Endodermal cell (in vitro differentiated cells): ENCODE data around the gene RNF223. TPM values are rescaled to one million over a fixed set of nuclear protein-coding genes. Genes with fewer than 3 reads are reported as not detected.

ENCODE experiments used
- DNase-seq: peaks from one replicate; pipeline ENCODE4 v3.0.0-alpha.2; 2017
- H3K27ac ChIP-seq: 2 replicates; pipeline ENCODE4 v1.5.1; 2013; ENCODE audit warnings: mild to moderate bottlenecking, low read depth, low read length, moderate library complexity
- H3K27me3 ChIP-seq: 2 replicates; pipeline ENCODE4 v1.6.1; 2013; ENCODE audit warnings: mild to moderate bottlenecking, low read length, moderate library complexity; ENCODE audit not compliant: insufficient read depth, control insufficient read depth, poor library complexity, severe bottlenecking
- H3K36me3 ChIP-seq: 2 replicates; pipeline ENCODE4 v1.7.0; 2013; ENCODE audit warnings: mild to moderate bottlenecking, low read length, moderate library complexity; ENCODE audit not compliant: control insufficient read depth, insufficient read depth
- H3K4me1 ChIP-seq: one replicate; pipeline ENCODE4 v1.7.0; 2013; ENCODE audit warnings: low read length; ENCODE audit not compliant: control insufficient read depth, insufficient read depth
- H3K4me3 ChIP-seq: 2 replicates; pipeline ENCODE4 v1.5.1; 2013; ENCODE audit warnings: mild to moderate bottlenecking, low read length, moderate library complexity
- H3K9ac ChIP-seq: 2 replicates; pipeline ENCODE4 v1.6.1; 2013; ENCODE audit warnings: mild to moderate bottlenecking, low read length, moderate library complexity; ENCODE audit not compliant: poor library complexity, severe bottlenecking; ENCODE audit errors: extremely low read depth
- H3K9me3 ChIP-seq: 2 replicates; pipeline ENCODE4 v1.6.1; 2013; ENCODE audit warnings: mild to moderate bottlenecking, low read length, moderate library complexity; ENCODE audit not compliant: control insufficient read depth
- H3K27ac Mint-ChIP-seq: 2 replicates; pipeline ENCODE4 v1.8.0; 2020; ENCODE audit warnings: mixed read lengths
- H3K27me3 Mint-ChIP-seq: 2 replicates; pipeline ENCODE4 v1.8.0; 2021; ENCODE audit warnings: mild to moderate bottlenecking, mixed read lengths; ENCODE audit not compliant: insufficient read depth
- H3K36me3 Mint-ChIP-seq: 2 replicates; pipeline ENCODE4 v1.8.0; 2020; ENCODE audit warnings: low read depth, mixed read lengths
- H3K4me1 Mint-ChIP-seq: 2 replicates; pipeline ENCODE4 v1.8.0; 2020; ENCODE audit warnings: mixed read lengths
- H3K4me3 Mint-ChIP-seq: 2 replicates; pipeline ENCODE4 v1.8.0; 2020; ENCODE audit warnings: mild to moderate bottlenecking, moderate library complexity, mixed read lengths
- H3K9me3 Mint-ChIP-seq: 2 replicates; pipeline ENCODE4 v1.8.0; 2020; ENCODE audit warnings: mild to moderate bottlenecking, mixed read lengths
- CTCF ChIP-seq: fragments of 200-600 bp; sonication (generic); conservative IDR thresholded peaks from 2 replicates; pipeline ENCODE4 v1.5.0; 2021; ENCODE audit warnings: antibody characterized with exemption, mild to moderate bottlenecking
- WGBS, 2 experiments: methylation state at CpG; one replicate each; pipeline versions ENCODE4 v1.1.5 to v1.1.7; 2013; ENCODE audit warnings: missing lambda C conversion rate in 2 of 2, mixed read lengths in 1 of 2; ENCODE audit not compliant: insufficient coverage in 1 of 2, insufficient read length in 1 of 2; 5-methylcytosine and 5-hydroxymethylcytosine counted together
- total RNA-seq, 2 donors: library from RNA; stranded (reverse); fragmentation: NEBNext Ultra II Directional in 1 of 2; extraction: Animal tissue kit (Norgen Biotek cat#: 25700) in 1 of 2; gene quantifications; 2 replicates in 1 of 2; 3 replicates in 1 of 2; pipeline ENCODE4 v1.2.1, GENCODE V29; 2021

Gene RNF223
- total RNA-seq, 2 donors from 2014 or later: not detected

- no peak overlapping the region for H3K27ac Mint-ChIP-seq
- Histone ChIP-seq H3K27ac (no peak overlapping the region), H3K9ac (no peak overlapping the region), H3K4me1 (no peaks in the 10 kb centered on the region), H3K9me3 (no peaks in the 10 kb centered on the region), H3K4me3 (peak overlapping the region; percentile 75), H3K36me3 (no peaks in the 10 kb centered on the region), H3K27me3 (peaks cover 39% of the 10 kb centered on the region)
- no peaks in the 10 kb centered on the region for H3K9me3 Mint-ChIP-seq
- peak; percentile 96 for DNase-seq
- no peaks in the 10 kb centered on the region for H3K36me3 Mint-ChIP-seq
- 4% methylated on average over 72 of the region's 75 CpGs; no CpG with 5 or more reads in 1 of the 2 experiments for WGBS, 2 experiments
- TF ChIP-seq CTCF: no peak
- H3K27me3 Mint-ChIP-seq: peaks cover 47% of the 10 kb centered on the region
- no peaks in the 10 kb centered on the region for H3K4me1 Mint-ChIP-seq
- peak overlapping the region; percentile 52 for H3K4me3 Mint-ChIP-seq
Measured at GRCh38 chr1:1069056-1069710, 4.9 kb downstream of the RNF223 start.

- Mint-ChIP-seq H3K27me3 (peaks cover 50% of the 10 kb centered on the region), H3K27ac (no peak overlapping the region), H3K4me1 (no peaks in the 10 kb centered on the region), H3K4me3 (peak overlapping the region; percentile 52), H3K36me3 (no peaks in the 10 kb centered on the region), H3K9me3 (no peaks in the 10 kb centered on the region)
- H3K9ac ChIP-seq: no peak overlapping the region
- H3K4me1 ChIP-seq: no peaks in the 10 kb centered on the region
- H3K9me3 ChIP-seq: no peaks in the 10 kb centered on the region
- no peak for TF ChIP-seq CTCF
- H3K27ac ChIP-seq: no peak overlapping the region
- no peak overlapping the region for H3K4me3 ChIP-seq
- 0 to 5% methylated on average over 1 to 53 of the region's 55 CpGs for WGBS, 2 experiments
- DNase-seq: peak; percentile 84
- no peaks in the 10 kb centered on the region for H3K36me3 ChIP-seq
- H3K27me3 ChIP-seq: peaks cover 44% of the 10 kb centered on the region
Measured at GRCh38 chr1:1068517-1069055, 5.5 kb downstream of the RNF223 start.

- Mint-ChIP-seq H3K9me3 (no peaks in the 10 kb centered on the region), H3K36me3 (no peaks in the 10 kb centered on the region), H3K4me3 (peak overlapping the region; percentile 52), H3K27me3 (peaks cover 54% of the 10 kb centered on the region), H3K4me1 (no peaks in the 10 kb centered on the region), H3K27ac (no peak overlapping the region)
- no peak for DNase-seq
- Histone ChIP-seq H3K9me3 (no peaks in the 10 kb centered on the region), H3K9ac (no peak overlapping the region), H3K27ac (no peak overlapping the region), H3K27me3 (peaks cover 50% of the 10 kb centered on the region), H3K4me1 (no peaks in the 10 kb centered on the region), H3K4me3 (no peak overlapping the region), H3K36me3 (no peaks in the 10 kb centered on the region)
- TF ChIP-seq CTCF: no peak
- WGBS, 2 experiments: 71 to 85% methylated on average over 21 to 32 of the region's 32 CpGs
Measured at GRCh38 chr1:1067860-1068516, 6.1 kb downstream of the RNF223 start.
